Naive thymus-derived CD4-positive, alpha-beta T cell (primary cell): ENCODE data around the gene PDK2. TPM values are rescaled to one million over a fixed set of nuclear protein-coding genes. Genes with fewer than 3 reads are reported as not detected.

Experiments used
- ATAC-seq: fragments of 150-1000 bp; cut with Tn5 transposase; 2 replicates; pipeline ENCODE4 v1.10.0; 2021; ENCODE audit warnings: mild to moderate bottlenecking, moderate library complexity
- CTCF ChIA-PET: fragments of 350-600 bp; sonication (Branson Sonifier 250); formaldehyde crosslinking; loops from one replicate; lab custom pipeline; 2021; ENCODE audit warnings: antibody characterized with exemption; lab: Charles Lee
- POLR2A ChIA-PET: fragments of 350-600 bp; sonication (Branson Sonifier 250); formaldehyde crosslinking; loops from one replicate; lab custom pipeline; 2021; ENCODE audit warnings: antibody characterized with exemption, inconsistent platforms; lab: Charles Lee
- DNase-seq, 9 donors: peaks; one replicate each; pipeline versions ENCODE4 v3.0.0 to v3.0.0-alpha.2; 2020 to 2022; ENCODE audit warnings: mixed read lengths in 1 of 9
- H3K27ac ChIP-seq: one replicate; pipeline ENCODE4 v1.7.0; 2013; ENCODE audit warnings: mild to moderate bottlenecking, low read depth, low read length, moderate library complexity
- H3K27me3 ChIP-seq, 2 donors: one replicate each; pipeline ENCODE4 v1.7.0; 2013; ENCODE audit warnings: low read length in 2 of 2, mild to moderate bottlenecking in 2 of 2, moderate library complexity in 2 of 2; ENCODE audit not compliant: control insufficient read depth in 2 of 2, insufficient read depth in 2 of 2
- H3K36me3 ChIP-seq, 3 experiments: 1 replicate in 2 of 3; 2 replicates in 1 of 3; pipeline ENCODE4 v1.7.0; 2013; ENCODE audit warnings: low read length in 3 of 3, mild to moderate bottlenecking in 3 of 3, moderate library complexity in 1 of 3; ENCODE audit not compliant: insufficient read depth in 3 of 3, control insufficient read depth in 2 of 3
- H3K4me1 ChIP-seq, 2 donors: one replicate each; pipeline ENCODE4 v1.7.0; 2013; ENCODE audit warnings: low read length in 2 of 2, mild to moderate bottlenecking in 2 of 2, moderate library complexity in 1 of 2; ENCODE audit not compliant: control insufficient read depth in 2 of 2, insufficient read depth in 2 of 2
- H3K4me3 ChIP-seq: 2 replicates; pipeline ENCODE4 v1.7.0; 2013; ENCODE audit warnings: mild to moderate bottlenecking, low read length
- H3K9me3 ChIP-seq, 3 experiments: 1 replicate in 2 of 3; 2 replicates in 1 of 3; pipeline ENCODE4 v1.7.0; 2013; ENCODE audit warnings: low read length in 3 of 3; ENCODE audit not compliant: control insufficient read depth in 2 of 3
- H3K27ac Mint-ChIP-seq, 9 donors: one replicate each; pipeline ENCODE4 v1.8.0; 2020 to 2022; ENCODE audit warnings: mixed read lengths in 9 of 9, mild to moderate bottlenecking in 8 of 9, moderate library complexity in 5 of 9, inconsistent platforms in 2 of 9
- H3K27me3 Mint-ChIP-seq, 5 donors: one replicate each; pipeline ENCODE4 v1.8.0; 2021 to 2022; ENCODE audit warnings: mixed read lengths in 5 of 5, mild to moderate bottlenecking in 1 of 5
- H3K36me3 Mint-ChIP-seq, 5 donors: one replicate each; pipeline ENCODE4 v1.8.0; 2020 to 2022; ENCODE audit warnings: mixed read lengths in 5 of 5, mild to moderate bottlenecking in 3 of 5, inconsistent platforms in 1 of 5
- H3K4me1 Mint-ChIP-seq, 7 donors: one replicate each; pipeline ENCODE4 v1.8.0; 2020 to 2022; ENCODE audit warnings: mixed read lengths in 7 of 7, mild to moderate bottlenecking in 3 of 7, inconsistent platforms in 1 of 7
- H3K4me3 Mint-ChIP-seq, 10 donors: one replicate each; pipeline ENCODE4 v1.8.0; 2020 to 2022; ENCODE audit warnings: mild to moderate bottlenecking in 10 of 10, mixed read lengths in 10 of 10, moderate library complexity in 6 of 10, inconsistent platforms in 2 of 10
- H3K9me3 Mint-ChIP-seq, 11 donors: one replicate each; pipeline ENCODE4 v1.8.0; 2020 to 2022; ENCODE audit warnings: mixed read lengths in 11 of 11, mild to moderate bottlenecking in 4 of 11, inconsistent platforms in 1 of 11, moderate library complexity in 1 of 11
- intact Hi-C, 2 donors: fragments of 100-400 bp; cut with micrococcal nuclease; formaldehyde crosslinking; loops; one replicate each; pipeline ENCODE4 v1.15.1; 2023
- polyA plus RNA-seq, 2 donors: library from polyadenylated mRNA; unstranded; fragments of 300-500 nt; fragmentation: Illumina TruSeq; gene quantifications; one replicate each; pipeline ENCODE4 v1.2.3, GENCODE V29; 2021
- total RNA-seq, 6 experiments: library from RNA in 5 of 6; stranded (reverse) in 5 of 6; gene quantifications; 1 replicate in 5 of 6; 2 replicates in 1 of 6; pipeline ENCODE4 v1.2.3 and lab custom pipeline; 2021 to 2026

The PDK2 gene
- total and polyA plus RNA-seq, 7 experiments from 2014 or later = 16.7 to 50.4 (median 37.2) TPM

DNA sequence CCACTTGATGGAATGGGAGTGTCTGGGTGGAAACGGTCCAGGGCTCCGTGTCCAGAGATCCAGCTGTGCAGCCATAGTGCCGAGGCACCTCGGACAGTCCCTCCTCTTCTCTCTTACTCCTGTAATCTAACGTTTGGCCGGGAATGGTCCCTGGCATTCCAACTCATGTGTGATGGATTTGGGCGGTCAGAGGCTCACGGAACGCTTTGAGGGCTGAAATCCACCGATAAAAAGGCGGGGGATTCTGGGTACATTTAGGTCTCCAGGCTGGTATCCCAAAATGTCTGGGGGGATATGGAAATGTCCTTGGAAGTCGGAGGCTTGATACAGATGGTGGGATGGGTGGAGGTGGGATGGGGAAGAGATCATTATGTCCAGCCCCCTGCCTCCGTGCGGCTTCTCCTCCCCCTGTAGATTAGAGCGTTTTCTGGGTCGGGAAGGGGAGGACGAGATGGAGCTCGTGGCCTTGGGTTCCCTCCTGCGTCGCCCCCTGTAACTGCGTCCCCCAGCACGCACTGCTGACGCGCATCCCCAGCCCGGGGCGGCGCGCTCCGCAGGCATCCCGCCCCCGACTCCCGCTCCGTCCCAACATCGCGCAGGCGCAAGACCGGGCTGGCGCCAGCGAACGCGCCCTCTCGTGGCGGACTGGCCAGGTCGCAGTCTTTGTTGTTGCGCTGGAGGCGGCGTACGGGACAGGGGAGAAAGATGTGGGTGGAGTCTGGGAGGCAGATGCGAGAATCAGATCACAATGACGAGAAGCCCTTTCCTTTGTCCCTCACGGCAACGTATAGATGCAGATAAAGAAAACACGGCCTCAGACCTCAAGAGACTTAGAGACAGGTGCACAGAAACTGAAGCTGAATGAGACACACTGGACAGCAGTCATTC lies 66.1 kb downstream of the PDK2 start:
- peak overlapping the region; percentile 63 for H3K4me3 ChIP-seq
- POLR2A ChIA-PET = interaction anchor here (1.1 to 2.6 kb wide), 7 partner anchors 10 to 67 kb away, joined by 3 to 31 read pairs (median 7); partner anchors contain the start of gene PPP1R9B
- no peaks in the 10 kb centered on the region for H3K27me3 ChIP-seq
- no peaks in the 10 kb centered on the region for H3K9me3 ChIP-seq
- Mint-ChIP-seq H3K9me3 (peaks cover 0 to 7% (median 0%) of the 10 kb centered on the region in 11 donors), H3K27ac (peak overlapping the region; percentile 64 to 99 (median 97)), H3K4me3 (peak overlapping the region; percentile 66 to 87 (median 78)), H3K4me1 (peaks cover 22 to 47% (median 39%) of the 10 kb centered on the region in 7 donors), H3K27me3 (peaks cover 0 to 12% (median 0%) of the 10 kb centered on the region in 5 donors), H3K36me3 (peaks cover 0 to 9% (median 0%) of the 10 kb centered on the region in 5 donors)
- intact Hi-C loops = loop anchor here (1.0 kb wide), 5 partner anchors 10 to 66 kb away; partner anchors contain the start of gene PDK2 (in 2 of the 2)
- peaks cover 18 to 34% of the 10 kb centered on the region in 2 donors for H3K4me1 ChIP-seq
- DNase-seq = peak; percentile 89 to 98 (median 93)
- H3K36me3 ChIP-seq = no peaks in the 10 kb centered on the region
- CTCF ChIA-PET = interaction anchor here (0.7 to 2.8 kb wide), 17 partner anchors 8 to 228 kb away, joined by 3 to 59 read pairs (median 3); partner anchors contain the start of genes PDK2 and PPP1R9B
- H3K27ac ChIP-seq = peak overlapping the region; percentile 70
- peak; percentile 99 for ATAC-seq

Other genes with a start within 250 kb of the PDK2 start
- not detected for gene TAC4, start 247.3 kb upstream of the PDK2 start, total RNA-seq
- not detected for gene TAC4, start 247.3 kb upstream of the PDK2 start, polyA plus RNA-seq
- gene DLX4, start 126.2 kb upstream of the PDK2 start, total RNA-seq = 1 to 10 TPM in 2 of 5 experiments, under 1 TPM in 3; 0.34 to 1.6 (median 0.74) TPM
- gene DLX4, start 126.2 kb upstream of the PDK2 start, polyA plus RNA-seq = not detected
- not detected for gene DLX3, start 100.1 kb upstream of the PDK2 start, total RNA-seq
- not detected for gene DLX3, start 100.1 kb upstream of the PDK2 start, polyA plus RNA-seq
- gene ITGA3, start 39.2 kb upstream of the PDK2 start, total RNA-seq = 10 to 100 TPM in 2 of 5 experiments, 1 to 10 TPM in 3; 4.0 to 14.6 (median 8.6) TPM
- gene ITGA3, start 39.2 kb upstream of the PDK2 start, polyA plus RNA-seq = 1 to 10 TPM; 1.4 to 2.4 TPM
- under 1 TPM in 2 of 5 experiments, not detected in 3; 0.70 to 0.78 TPM for gene SAMD14, start 34.8 kb downstream of the PDK2 start, total RNA-seq
- gene SAMD14, start 34.8 kb downstream of the PDK2 start, polyA plus RNA-seq = not detected
- 100 to 1,000 TPM in 2 of 5 experiments, 10 to 100 TPM in 3; 63.1 to 142 (median 69.1) TPM for gene PPP1R9B, start 55.3 kb downstream of the PDK2 start, total RNA-seq
- under 1 TPM; 0.63 to 0.72 TPM for gene PPP1R9B, start 55.3 kb downstream of the PDK2 start, polyA plus RNA-seq
- gene SGCA, start 70.7 kb downstream of the PDK2 start, total RNA-seq = under 1 TPM in 1 of 5 experiments, not detected in 4; 0.69 TPM
- not detected for gene SGCA, start 70.7 kb downstream of the PDK2 start, polyA plus RNA-seq
- gene COL1A1, start 106.3 kb downstream of the PDK2 start, total RNA-seq = 10 to 100 TPM in 1 of 5 experiments, 1 to 10 TPM in 3, under 1 TPM in 1; 0.36 to 12.6 (median 1.2) TPM
- not detected for gene COL1A1, start 106.3 kb downstream of the PDK2 start, polyA plus RNA-seq
- gene TMEM92, start 179.1 kb downstream of the PDK2 start, total RNA-seq = under 1 TPM in 1 of 5 experiments, not detected in 4; 0.10 TPM
- gene TMEM92, start 179.1 kb downstream of the PDK2 start, polyA plus RNA-seq = not detected